GM12878 (cell line): ENCODE results near the gene OR56A5. TPM values are rescaled to one million over a fixed set of nuclear protein-coding genes. Genes with fewer than 3 reads are reported as not detected.

ENCODE experiments used
- ATAC-seq: fragments of 200-7000 bp; cut with Tn5 transposase; 3 replicates; pipeline ENCODE4 v1.9.1; 2020; ENCODE audit warnings: mild to moderate bottlenecking, moderate library complexity
- BruUV-seq: library from RNA; stranded (reverse); fragments of 400-500 nt; replicated peaks from 2 replicates; lab custom pipeline; 2021; lab: Mats Ljungman, UMichigan
- CTCF ChIA-PET: fragments of 300-600 bp; sonication (Branson Sonifier 250); formaldehyde crosslinking; extraction: SDS; loops from one replicate; lab custom pipeline; 2021; ENCODE audit warnings: inconsistent platforms; lab: Yijun Ruan, JAX
- POLR2A ChIA-PET: fragments of 350-600 bp; formaldehyde crosslinking; extraction: SDS; loops from one replicate; lab custom pipeline; 2021; ENCODE audit warnings: inconsistent platforms; lab: Charles Lee
- RAD21 ChIA-PET: fragments of 300-600 bp; sonication (Branson Sonifier 250); formaldehyde crosslinking; loops from one replicate; lab custom pipeline; 2023; ENCODE audit warnings: antibody characterized with exemption; ENCODE audit not compliant: unreplicated experiment; lab: Charles Lee
- SMC1A ChIA-PET: fragments of 300-600 bp; sonication (Branson Sonifier 250); formaldehyde crosslinking; loops from one replicate; lab custom pipeline; 2023; ENCODE audit not compliant: unreplicated experiment, uncharacterized antibody; lab: Charles Lee
- DNase-seq: peaks from one replicate; pipeline ENCODE4 v3.0.0-alpha.2; 2011; ENCODE audit warnings: low read depth, low spot score
- FAIRE-seq: peaks from 3 replicates; lab custom pipeline; 2011; peaks lifted over from hg19 to GRCh38; lab: Jason Lieb, UNC
- H2AFZ ChIP-seq: 2 replicates; pipeline ENCODE4 v1.6.0; 2011; ENCODE audit warnings: low read depth, low read length, control low read depth; ENCODE audit not compliant: control insufficient read depth
- H3K27ac ChIP-seq: 2 replicates; pipeline ENCODE4 v1.5.1; 2011; ENCODE audit warnings: control low read depth; ENCODE audit not compliant: control insufficient read depth, insufficient read depth
- H3K27me3 ChIP-seq, 2 experiments: replicated peaks in 1 of 2; 2 replicates each; pipeline versions ENCODE4 v1.6.0 to v1.6.1; 2011; ENCODE audit warnings: low read length in 1 of 2; ENCODE audit not compliant: control insufficient read depth in 2 of 2, insufficient read depth in 2 of 2
- H3K36me3 ChIP-seq, 2 experiments: 2 replicates each; pipeline ENCODE4 v1.5.1; 2011; ENCODE audit warnings: low read length in 1 of 2; ENCODE audit not compliant: control insufficient read depth in 2 of 2, insufficient read depth in 2 of 2
- H3K4me1 ChIP-seq: 2 replicates; pipeline ENCODE4 v1.6.1; 2011; ENCODE audit warnings: mild to moderate bottlenecking, low read length, moderate library complexity, mixed read lengths; ENCODE audit not compliant: control insufficient read depth, insufficient read depth
- H3K4me2 ChIP-seq: 2 replicates; pipeline ENCODE4 v1.6.0; 2011; ENCODE audit warnings: control low read depth; ENCODE audit not compliant: control insufficient read depth, insufficient read depth
- H3K4me3 ChIP-seq: fragments of 200-600 bp; sonication (generic); 2 replicates; pipeline ENCODE4 v1.5.1; 2016
- H3K79me2 ChIP-seq: 2 replicates; pipeline ENCODE4 v1.6.0; 2011; ENCODE audit warnings: low read length; ENCODE audit not compliant: control insufficient read depth, insufficient read depth
- H3K9ac ChIP-seq: 2 replicates; pipeline ENCODE4 v1.8.0; 2011; ENCODE audit warnings: low read length, control low read depth, mixed read lengths; ENCODE audit not compliant: control insufficient read depth, insufficient read depth
- H3K9me3 ChIP-seq: replicated peaks from 3 replicates; pipeline ENCODE4 v1.5.1; 2011; ENCODE audit warnings: mild to moderate bottlenecking, low read length; ENCODE audit not compliant: control insufficient read depth, insufficient read depth
- H4K20me1 ChIP-seq: 2 replicates; pipeline ENCODE4 v1.6.0; 2011; ENCODE audit not compliant: control insufficient read depth, insufficient read depth
- CBFB ChIP-seq: IDR thresholded peaks from 2 replicates; pipeline ENCODE4 v1.6.1; 2016; ENCODE audit warnings: antibody characterized with exemption, low read depth
- CHD4 ChIP-seq: fragments of 200-600 bp; sonication (generic); IDR thresholded peaks from 2 replicates; pipeline ENCODE4 v1.6.1; 2016; ENCODE audit warnings: mild to moderate bottlenecking
- FOXK2 ChIP-seq: fragments of 450-650 bp; IDR thresholded peaks from 2 replicates; pipeline ENCODE4 v1.6.1; 2017; ENCODE audit warnings: mild to moderate bottlenecking, moderate library complexity
- HDAC2 ChIP-seq: fragments of 200-600 bp; sonication (generic); IDR thresholded peaks from 2 replicates; pipeline ENCODE4 v1.6.1; 2017
- HDGF ChIP-seq: fragments of 450-650 bp; IDR thresholded peaks from 2 replicates; pipeline ENCODE4 v1.6.1; 2016; ENCODE audit warnings: antibody characterized with exemption
- KAT2A ChIP-seq: conservative IDR thresholded peaks from 2 replicates; pipeline ENCODE4 v1.6.1; 2011; ENCODE audit warnings: low read depth, low read length; ENCODE audit not compliant: control insufficient read depth
- NBN ChIP-seq: fragments of 450-650 bp; IDR thresholded peaks from 2 replicates; pipeline ENCODE4 v1.6.1; 2016
- NFXL1 ChIP-seq: fragments of 450-650 bp; IDR thresholded peaks from 2 replicates; pipeline ENCODE4 v1.6.1; 2017; ENCODE audit warnings: antibody characterized with exemption, mild to moderate bottlenecking, borderline replicate concordance
- POU2F2 ChIP-seq: IDR thresholded peaks from 3 replicates; pipeline ENCODE4 v1.6.1; 2011; ENCODE audit warnings: low read depth, mild to moderate bottlenecking, low read length, borderline replicate concordance
- RB1 ChIP-seq: fragments of 450-650 bp; formaldehyde crosslinking; IDR thresholded peaks from 2 replicates; pipeline ENCODE4 v1.6.1; 2017; ENCODE audit warnings: mild to moderate bottlenecking, borderline replicate concordance
- SPI1 ChIP-seq: IDR thresholded peaks from 2 replicates; pipeline ENCODE4 v1.6.1; 2011; ENCODE audit warnings: low read depth, mild to moderate bottlenecking, low read length, moderate library complexity, borderline replicate concordance; ENCODE audit not compliant: insufficient read depth
- STAT1 ChIP-seq: fragments of 450-650 bp; conservative IDR thresholded peaks from 2 replicates; pipeline ENCODE4 v1.6.1; 2014; ENCODE audit warnings: antibody characterized with exemption, mild to moderate bottlenecking
- WRNIP1 ChIP-seq: IDR thresholded peaks from 2 replicates; pipeline ENCODE4 v1.6.1; 2011; ENCODE audit warnings: low read depth, low read length, improper control_type of control experiment, borderline replicate concordance
- ZNF24 ChIP-seq: fragments of 450-650 bp; IDR thresholded peaks from 2 replicates; pipeline ENCODE4 v1.6.1; 2017; ENCODE audit warnings: antibody characterized with exemption, mild to moderate bottlenecking
- ZNF622 ChIP-seq: fragments of 450-650 bp; IDR thresholded peaks from 2 replicates; pipeline ENCODE4 v1.6.1; 2017; ENCODE audit warnings: mild to moderate bottlenecking, inconsistent platforms
- WGBS: methylation state at CpG from one replicate; pipeline ENCODE4 v1.1.6; 2016; ENCODE audit warnings: low lambda C conversion rate; ENCODE audit not compliant: insufficient replicate concordance, insufficient coverage; ENCODE audit errors: missing lambda C conversion rate; 5-methylcytosine and 5-hydroxymethylcytosine counted together
- in situ Hi-C: fragments of 300-500 bp; cut with MboI; formaldehyde crosslinking; loops from 9 replicates; pipeline ENCODE4 v1.14.3; 2018; ENCODE audit warnings: mixed read lengths
- intact Hi-C: fragments of 100-400 bp; cut with micrococcal nuclease; formaldehyde crosslinking; loops from one replicate; pipeline ENCODE4 v1.14.2; 2022; ENCODE audit not compliant: unreplicated experiment
- polyA plus RNA-seq, 11 experiments: library from polyadenylated mRNA; depleted of rRNA in 4 of 11; unstranded in 6 of 11; stranded (reverse) in 5 of 11; fragments of >200 nt; fragmentation: Nextera tagmentation in 4 of 11; fragmentation: Illumina TruSeq in 1 of 11; extraction: Ambion mirVana in 4 of 11; extraction: Trizol in 1 of 11; gene quantifications; 1 replicate in 1 of 11; 2 replicates in 10 of 11; pipeline versions ENCODE4 v1.2.1 to v1.2.3, GENCODE V29; 2011 to 2016; ENCODE audit warnings: inconsistent platforms in 2 of 11, missing spikeins in 2 of 11, low read depth in 1 of 11
- total RNA-seq, 4 experiments: library from RNA; depleted of rRNA in 3 of 4; stranded (reverse); fragments of >200 nt in 3 of 4; fragmentation: Illumina TruSeq in 1 of 4; extraction: Trizol in 1 of 4; gene quantifications; 2 replicates each; pipeline versions ENCODE4 v1.2.1 to v1.2.3, GENCODE V29; 2013 to 2021
- TF ChIP-seq, protein P1 (sequence below): IDR thresholded peaks from 2 replicates; pipeline ENCODE4 v1.6.1; 2012; ENCODE audit warnings: low read length, inconsistent platforms
- TF ChIP-seq, protein P2 (sequence below), 3 experiments: IDR thresholded peaks in 2 of 3; conservative IDR thresholded peaks in 1 of 3; 2 replicates each; pipeline ENCODE4 v1.5.1; 2011; ENCODE audit warnings: low read depth in 3 of 3, low read length in 3 of 3, mild to moderate bottlenecking in 3 of 3, control low read depth in 2 of 3, moderate library complexity in 2 of 3, inconsistent platforms in 1 of 3, mixed read lengths in 1 of 3; ENCODE audit not compliant: control insufficient read depth in 2 of 3, insufficient read depth in 1 of 3; ENCODE audit errors: extremely low read depth in 1 of 3
- TF ChIP-seq, protein P3 (sequence below): fragments of 450-650 bp; IDR thresholded peaks from 2 replicates; pipeline ENCODE4 v1.6.1; 2018; ENCODE audit warnings: mild to moderate bottlenecking, low read depth, moderate library complexity; ENCODE audit not compliant: partially characterized antibody
- TF ChIP-seq, protein P4 (sequence below): fragments of 450-650 bp; IDR thresholded peaks from 2 replicates; pipeline ENCODE4 v1.6.1; 2017; ENCODE audit warnings: borderline replicate concordance

Gene OR56A5
- total and polyA plus RNA-seq, 10 of the 15 experiments (the other 5 are each of a cell fraction or from before 2014, with no cell fraction given) = not detected

DNA sequence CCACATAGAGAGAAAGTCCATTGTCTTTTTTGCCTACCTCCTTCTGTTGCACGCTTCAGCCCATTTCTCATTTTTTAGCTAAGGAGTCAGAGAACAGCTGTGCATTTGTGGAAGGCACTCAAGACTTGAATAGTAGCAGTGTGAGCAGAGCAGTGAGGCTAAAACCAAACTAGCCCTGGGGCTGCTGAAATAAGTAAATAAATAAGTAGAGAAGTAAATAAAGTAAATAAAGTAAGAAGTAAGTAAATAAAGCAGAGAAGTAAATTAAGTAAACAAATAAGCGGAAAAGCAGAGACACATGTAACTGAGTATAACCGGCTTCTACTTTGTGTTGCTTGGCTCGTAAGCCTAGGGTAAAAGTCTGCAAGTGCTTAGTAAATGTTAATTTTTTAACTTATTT is 20.9 kb upstream of the OR56A5 start (continued):
- TF ChIP-seq POU2F2 = no peak
- TF ChIP-seq WRNIP1 = no peak
- TF ChIP-seq ZNF622 = no peak
- TF ChIP-seq CBFB = no peak
- TF ChIP-seq HDGF = no peak
- no peak for TF ChIP-seq CHD4

DNA sequence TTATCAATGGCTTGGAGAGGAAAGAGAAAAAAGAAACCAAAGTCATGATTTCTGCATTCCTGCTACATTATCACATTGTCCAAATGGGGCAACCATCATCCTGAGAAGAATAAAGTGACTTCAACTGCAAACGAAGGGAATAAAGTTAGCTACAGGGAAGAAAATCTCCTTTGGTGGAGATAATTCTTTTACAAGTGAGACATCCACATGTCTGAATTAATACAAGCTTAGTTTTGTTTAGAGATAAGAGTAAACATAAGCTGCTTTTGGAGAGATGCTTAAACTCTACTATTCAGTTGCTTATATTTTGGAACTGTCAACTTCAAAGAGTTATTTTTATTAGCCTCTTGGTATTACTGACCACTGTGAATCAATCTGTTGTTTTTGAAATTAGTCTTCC is 18.6 kb upstream of the OR56A5 start, which contains the start of gene OR52L1:
Gene OR52L1 (minus strand): TSS at position 101 of the 400 bp plus-strand sequence. CDS start 55 bp downstream, at position 46.
- in situ Hi-C loops = no loop called here
- TF ChIP-seq STAT1 (no peak), RB1 (no peak), FOXK2 (no peak), ZNF24 (no peak), NFXL1 (no peak), NBN (no peak), HDAC2 (no peak), KAT2A (no peak), SPI1 (no peak)
- TF ChIP-seq, protein P1, sequence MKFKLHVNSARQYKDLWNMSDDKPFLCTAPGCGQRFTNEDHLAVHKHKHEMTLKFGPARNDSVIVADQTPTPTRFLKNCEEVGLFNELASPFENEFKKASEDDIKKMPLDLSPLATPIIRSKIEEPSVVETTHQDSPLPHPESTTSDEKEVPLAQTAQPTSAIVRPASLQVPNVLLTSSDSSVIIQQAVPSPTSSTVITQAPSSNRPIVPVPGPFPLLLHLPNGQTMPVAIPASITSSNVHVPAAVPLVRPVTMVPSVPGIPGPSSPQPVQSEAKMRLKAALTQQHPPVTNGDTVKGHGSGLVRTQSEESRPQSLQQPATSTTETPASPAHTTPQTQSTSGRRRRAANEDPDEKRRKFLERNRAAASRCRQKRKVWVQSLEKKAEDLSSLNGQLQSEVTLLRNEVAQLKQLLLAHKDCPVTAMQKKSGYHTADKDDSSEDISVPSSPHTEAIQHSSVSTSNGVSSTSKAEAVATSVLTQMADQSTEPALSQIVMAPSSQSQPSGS = no peak
- TF ChIP-seq, protein P2, sequence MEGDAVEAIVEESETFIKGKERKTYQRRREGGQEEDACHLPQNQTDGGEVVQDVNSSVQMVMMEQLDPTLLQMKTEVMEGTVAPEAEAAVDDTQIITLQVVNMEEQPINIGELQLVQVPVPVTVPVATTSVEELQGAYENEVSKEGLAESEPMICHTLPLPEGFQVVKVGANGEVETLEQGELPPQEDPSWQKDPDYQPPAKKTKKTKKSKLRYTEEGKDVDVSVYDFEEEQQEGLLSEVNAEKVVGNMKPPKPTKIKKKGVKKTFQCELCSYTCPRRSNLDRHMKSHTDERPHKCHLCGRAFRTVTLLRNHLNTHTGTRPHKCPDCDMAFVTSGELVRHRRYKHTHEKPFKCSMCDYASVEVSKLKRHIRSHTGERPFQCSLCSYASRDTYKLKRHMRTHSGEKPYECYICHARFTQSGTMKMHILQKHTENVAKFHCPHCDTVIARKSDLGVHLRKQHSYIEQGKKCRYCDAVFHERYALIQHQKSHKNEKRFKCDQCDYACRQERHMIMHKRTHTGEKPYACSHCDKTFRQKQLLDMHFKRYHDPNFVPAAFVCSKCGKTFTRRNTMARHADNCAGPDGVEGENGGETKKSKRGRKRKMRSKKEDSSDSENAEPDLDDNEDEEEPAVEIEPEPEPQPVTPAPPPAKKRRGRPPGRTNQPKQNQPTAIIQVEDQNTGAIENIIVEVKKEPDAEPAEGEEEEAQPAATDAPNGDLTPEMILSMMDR (IDR thresholded peaks at IDR 0.05 in 2 of 3, conservative IDR thresholded peaks at IDR 0.05 in 1 of 3; ENCODE audit: control insufficient read depth in 2 of 3, extremely low read depth in 1 of 3, insufficient read depth in 1 of 3, low read depth in 3 of 3, low read length in 3 of 3) = no peak
- TF ChIP-seq, protein P3, sequence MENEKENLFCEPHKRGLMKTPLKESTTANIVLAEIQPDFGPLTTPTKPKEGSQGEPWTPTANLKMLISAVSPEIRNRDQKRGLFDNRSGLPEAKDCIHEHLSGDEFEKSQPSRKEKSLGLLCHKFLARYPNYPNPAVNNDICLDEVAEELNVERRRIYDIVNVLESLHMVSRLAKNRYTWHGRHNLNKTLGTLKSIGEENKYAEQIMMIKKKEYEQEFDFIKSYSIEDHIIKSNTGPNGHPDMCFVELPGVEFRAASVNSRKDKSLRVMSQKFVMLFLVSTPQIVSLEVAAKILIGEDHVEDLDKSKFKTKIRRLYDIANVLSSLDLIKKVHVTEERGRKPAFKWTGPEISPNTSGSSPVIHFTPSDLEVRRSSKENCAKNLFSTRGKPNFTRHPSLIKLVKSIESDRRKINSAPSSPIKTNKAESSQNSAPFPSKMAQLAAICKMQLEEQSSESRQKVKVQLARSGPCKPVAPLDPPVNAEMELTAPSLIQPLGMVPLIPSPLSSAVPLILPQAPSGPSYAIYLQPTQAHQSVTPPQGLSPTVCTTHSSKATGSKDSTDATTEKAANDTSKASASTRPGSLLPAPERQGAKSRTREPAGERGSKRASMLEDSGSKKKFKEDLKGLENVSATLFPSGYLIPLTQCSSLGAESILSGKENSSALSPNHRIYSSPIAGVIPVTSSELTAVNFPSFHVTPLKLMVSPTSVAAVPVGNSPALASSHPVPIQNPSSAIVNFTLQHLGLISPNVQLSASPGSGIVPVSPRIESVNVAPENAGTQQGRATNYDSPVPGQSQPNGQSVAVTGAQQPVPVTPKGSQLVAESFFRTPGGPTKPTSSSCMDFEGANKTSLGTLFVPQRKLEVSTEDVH = no peak
- TF ChIP-seq, protein P4, sequence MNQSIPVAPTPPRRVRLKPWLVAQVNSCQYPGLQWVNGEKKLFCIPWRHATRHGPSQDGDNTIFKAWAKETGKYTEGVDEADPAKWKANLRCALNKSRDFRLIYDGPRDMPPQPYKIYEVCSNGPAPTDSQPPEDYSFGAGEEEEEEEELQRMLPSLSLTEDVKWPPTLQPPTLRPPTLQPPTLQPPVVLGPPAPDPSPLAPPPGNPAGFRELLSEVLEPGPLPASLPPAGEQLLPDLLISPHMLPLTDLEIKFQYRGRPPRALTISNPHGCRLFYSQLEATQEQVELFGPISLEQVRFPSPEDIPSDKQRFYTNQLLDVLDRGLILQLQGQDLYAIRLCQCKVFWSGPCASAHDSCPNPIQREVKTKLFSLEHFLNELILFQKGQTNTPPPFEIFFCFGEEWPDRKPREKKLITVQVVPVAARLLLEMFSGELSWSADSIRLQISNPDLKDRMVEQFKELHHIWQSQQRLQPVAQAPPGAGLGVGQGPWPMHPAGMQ = no peak

More for the DNA sequence above, 18.6 kb upstream of the OR56A5 start, which contains the start of gene OR52L1:
- Histone ChIP-seq H3K79me2 (no peaks in the 10 kb centered on the region), H3K36me3 (no peaks in the 10 kb centered on the region), H3K4me3 (no peak within 1 kb of the TSS), H3K27ac (no peak within 1 kb of the TSS), H3K4me2 (no peak within 1 kb of the TSS), H2AFZ (no peak within 1 kb of the TSS), H4K20me1 (no peaks in the 10 kb centered on the region), H3K9ac (no peak within 1 kb of the TSS), H3K27me3 (no peaks in the 10 kb centered on the region), H3K9me3 (no peaks in the 10 kb centered on the region), H3K4me1 (no peaks in the 10 kb centered on the region)
- no peak for FAIRE-seq
- WGBS = 0% methylated on average over 1 of the region's 1 CpG
- POLR2A ChIA-PET = no interaction called here
- BruUV-seq = no TSS peak
- CTCF ChIA-PET = no interaction called here
- RAD21 ChIA-PET = no interaction called here
- no peak for DNase-seq
- no peak for ATAC-seq
- intact Hi-C loops = no loop called here
- SMC1A ChIA-PET = no interaction called here
